Nucleus accumbens (tissue), 56 donors: ENCODE data around the gene DPPA4.

Experiments used
- DNase-seq, 56 donors: peaks; one replicate each; lab custom pipeline; 2025; lab: John Stamatoyannopoulos, UW

Gene DPPA4

DNA sequence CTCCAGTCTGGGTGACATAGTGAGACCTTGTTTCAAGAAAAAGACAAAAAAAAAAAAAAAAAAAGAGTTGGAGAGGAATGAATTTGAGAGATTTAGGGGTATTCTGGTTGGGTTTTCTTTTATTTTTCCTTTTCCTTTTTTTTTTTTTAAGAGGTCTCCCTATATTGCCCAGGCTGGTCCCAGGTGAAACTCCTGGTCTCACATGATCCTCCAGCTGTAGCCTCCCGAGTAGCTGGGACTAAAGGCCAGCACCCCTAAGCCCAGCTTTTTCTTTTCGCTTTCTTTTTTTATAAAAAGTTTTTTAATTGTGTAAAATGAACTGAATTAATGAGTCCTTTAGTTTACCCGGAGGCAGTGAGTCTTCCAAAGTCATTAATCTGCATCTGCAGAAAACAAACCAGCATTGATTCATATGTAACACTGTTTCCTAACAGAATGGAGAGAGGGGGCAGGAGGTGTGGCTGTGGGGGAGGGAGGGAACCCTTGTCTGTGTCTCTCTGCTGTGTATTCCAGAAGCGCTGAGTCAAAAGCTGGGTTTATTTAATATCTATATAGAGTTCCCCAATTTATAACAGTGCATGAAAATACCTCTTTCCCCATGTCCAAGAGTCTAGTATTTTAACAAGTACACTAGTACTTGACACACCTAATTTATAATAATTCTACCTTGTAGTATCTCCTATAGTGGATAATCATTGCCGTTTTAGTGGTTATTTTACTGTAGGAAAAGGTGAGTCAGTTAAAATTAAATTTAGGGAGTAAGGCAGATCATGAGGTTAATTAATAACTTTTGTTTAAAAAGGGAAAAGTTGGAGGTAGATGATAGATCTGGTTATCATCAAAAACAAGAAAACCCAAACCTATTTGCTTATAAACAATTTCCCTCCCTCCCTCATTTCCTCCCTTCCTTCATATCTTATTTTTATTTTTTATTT lies 2.6 kb upstream of the DPPA4 start:
- DNase-seq: no peak

DNA sequence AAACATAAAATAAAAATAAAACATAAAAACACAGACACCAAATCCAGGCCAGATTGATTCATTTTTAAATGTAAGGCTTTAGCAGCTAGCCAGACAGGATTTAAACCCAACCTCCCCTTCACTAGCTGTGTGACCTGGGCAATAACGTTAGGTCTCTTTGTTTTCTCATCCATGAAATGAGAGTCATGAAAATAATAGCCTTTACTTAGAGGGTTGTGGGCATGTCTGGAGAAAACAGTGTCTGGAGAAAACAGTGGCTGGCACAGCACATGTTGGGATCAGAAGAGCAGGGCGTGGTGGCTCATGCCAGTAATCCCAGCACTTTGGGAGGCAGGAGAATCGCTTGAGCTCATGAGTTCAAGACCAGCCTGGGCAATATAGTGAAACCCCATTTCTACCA lies 1.9 kb upstream of the DPPA4 start:
- no peak for DNase-seq

DNA sequence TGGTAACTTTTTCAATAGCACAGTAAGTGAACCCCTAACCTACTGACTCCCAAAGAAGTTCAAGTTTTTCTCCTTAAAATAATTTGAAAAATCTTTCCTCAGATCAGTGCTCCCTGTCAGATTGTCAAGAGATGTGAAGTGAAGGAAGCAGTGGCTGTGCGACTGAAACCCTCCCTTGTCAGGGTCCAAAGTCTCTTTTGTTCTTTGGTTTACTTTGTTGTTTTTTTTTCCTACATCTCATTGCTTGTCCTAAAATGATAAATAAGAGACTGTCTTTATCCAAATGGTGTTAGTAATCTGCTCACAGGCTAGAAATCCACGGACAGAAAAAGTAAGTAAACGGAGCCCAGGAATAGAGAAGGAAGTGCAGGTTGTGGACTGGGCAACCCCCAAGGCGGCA lies 976 bp upstream of the DPPA4 start:
- DNase-seq: no peak

DNA sequence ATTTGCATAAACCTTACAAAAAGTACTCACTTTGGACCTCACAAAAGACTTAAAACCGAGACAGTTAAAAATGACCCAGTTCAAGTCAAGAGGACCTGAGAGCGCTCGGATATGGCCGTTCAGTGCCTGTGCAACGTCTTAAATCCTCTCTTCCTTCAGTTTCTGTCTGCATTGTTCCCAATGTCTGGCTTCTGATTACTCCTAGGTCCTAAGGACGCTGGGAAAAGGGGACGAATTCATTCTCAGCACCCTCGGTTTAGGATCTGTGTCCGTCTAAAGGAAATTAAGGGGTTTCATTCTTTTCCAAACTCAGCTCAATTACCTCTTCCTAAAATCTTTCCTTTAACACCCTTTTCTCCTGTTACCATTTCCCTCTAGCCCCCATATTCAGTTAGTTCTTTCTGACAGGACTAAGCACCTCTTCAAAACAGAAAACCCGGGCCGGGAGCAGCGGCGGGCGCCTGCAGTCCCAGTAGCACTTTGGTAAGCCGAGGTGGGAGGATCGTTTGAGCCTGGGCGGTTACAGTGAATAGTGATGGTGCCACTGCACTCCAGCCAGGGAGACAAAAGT lies 970 bp downstream of the DPPA4 start:
- DNase-seq: no peak

DNA sequence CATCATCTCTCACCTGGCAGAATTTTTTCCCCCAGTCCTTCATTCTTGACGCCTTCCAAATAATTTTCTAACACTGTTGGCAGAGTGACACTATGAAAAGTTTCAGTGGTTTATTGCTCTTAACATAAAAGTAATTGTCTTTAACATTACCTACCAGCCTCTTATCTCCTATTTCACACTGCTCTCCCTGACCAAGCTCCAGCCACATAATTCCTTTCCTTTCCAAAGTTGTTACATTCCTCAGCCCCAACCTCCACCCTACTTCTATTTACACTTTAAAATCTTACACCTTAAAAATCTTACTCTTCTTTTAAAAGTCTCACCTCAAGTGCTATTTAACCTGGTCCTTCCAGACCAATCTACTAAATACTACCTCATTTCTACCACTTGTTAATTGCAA lies 2.8 kb downstream of the DPPA4 start:
- DNase-seq: no peak

DNA sequence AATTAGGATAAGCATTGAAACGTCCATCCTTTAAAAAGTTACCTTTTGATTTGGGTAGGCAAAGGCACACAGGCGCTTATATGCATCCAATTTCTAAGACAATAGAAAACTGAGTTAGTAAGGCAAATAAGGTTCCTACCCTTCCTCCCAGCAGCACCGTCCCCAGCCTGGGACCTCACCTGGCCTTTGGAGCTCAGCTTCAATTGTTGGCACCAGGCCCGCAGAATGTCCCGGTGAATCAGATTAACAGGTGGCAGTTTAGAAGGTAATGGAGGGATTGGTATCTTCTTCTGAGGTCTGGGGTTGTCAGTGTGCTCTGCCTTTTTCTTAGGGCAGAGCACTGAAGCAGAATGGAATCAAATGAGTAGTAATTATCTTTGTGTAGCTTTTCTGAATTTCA lies 5.7 kb downstream of the DPPA4 start:
- no peak for DNase-seq

DNA sequence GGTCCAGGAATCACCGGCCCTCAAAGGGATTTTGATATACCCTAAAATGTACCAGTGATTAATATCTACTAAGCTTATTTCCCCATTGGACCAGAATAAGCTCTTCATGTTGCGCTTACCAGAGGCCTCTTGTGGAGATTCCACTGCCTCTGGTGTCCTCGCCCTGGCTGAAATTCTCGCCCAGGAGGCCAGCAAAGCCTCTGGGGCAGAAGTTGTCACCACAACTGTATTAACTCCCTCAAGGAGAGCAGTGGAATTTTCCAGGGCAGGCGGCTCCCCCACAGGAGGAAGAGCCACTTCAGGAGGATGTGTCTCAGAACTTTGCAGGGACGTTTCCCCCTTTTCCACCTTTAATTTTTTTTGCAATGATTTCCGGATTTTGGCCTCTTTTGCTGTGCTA lies 6.9 kb downstream of the DPPA4 start:
- DNase-seq: no peak

DNA sequence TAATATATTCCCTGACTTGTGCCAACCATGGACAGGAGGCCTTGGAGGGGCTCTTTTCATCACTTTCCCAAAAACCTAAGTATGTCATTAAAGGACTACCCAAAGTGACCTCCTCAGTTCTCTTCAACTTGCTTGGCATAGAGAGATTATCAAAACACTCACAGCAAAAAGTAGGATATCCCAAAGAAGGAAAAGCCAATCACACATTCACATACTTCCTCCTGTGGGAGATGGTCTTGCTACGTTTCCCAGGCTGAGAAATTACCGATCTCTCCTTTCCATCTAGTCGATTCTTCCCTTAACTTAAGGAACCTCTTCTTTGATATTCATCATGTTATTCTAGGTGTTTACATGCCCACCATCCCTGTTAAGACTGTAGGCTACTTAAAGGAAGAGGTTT lies 9.1 kb downstream of the DPPA4 start:
- no peak for DNase-seq

DNA sequence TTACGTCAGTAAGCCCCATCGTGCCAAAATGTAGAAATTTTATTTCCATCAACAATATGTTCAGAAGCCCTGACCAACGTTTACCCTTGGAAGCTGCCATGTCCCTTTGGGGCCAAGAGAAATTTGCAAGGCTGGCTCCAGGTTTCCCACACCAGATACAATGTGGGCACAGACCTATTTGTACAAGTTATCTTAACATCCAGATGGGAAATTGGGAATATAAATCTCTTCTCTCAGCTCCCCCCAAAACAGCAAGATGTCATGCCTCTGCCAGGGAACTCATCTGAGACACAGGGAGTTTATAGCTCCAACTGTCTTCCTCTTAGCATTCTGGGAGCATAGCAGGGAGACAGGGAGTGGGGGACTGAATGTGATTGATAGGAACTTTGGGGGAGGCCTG lies 11.7 kb downstream of the DPPA4 start:
- DNase-seq: no peak

DNA sequence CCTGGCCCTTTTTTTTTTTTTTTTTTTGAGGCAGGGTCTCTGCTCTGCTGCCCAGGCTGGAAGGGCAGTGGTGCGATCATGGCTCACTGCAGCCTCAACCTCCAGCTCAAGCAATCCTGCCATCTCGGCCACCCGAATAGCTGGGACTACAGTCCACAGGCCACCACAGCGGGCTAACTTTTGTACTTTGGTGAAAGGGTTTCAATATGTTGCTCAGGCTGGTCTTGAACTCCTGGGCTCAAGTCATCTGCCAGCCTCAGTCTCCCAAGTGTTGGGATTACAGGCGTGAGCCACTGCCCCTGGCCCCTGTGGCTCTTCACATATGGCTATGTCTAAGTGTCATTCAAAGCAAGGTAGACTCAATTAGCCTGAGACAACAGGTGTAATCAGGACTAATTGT lies 12.2 kb downstream of the DPPA4 start:
- DNase-seq: no peak

DNA sequence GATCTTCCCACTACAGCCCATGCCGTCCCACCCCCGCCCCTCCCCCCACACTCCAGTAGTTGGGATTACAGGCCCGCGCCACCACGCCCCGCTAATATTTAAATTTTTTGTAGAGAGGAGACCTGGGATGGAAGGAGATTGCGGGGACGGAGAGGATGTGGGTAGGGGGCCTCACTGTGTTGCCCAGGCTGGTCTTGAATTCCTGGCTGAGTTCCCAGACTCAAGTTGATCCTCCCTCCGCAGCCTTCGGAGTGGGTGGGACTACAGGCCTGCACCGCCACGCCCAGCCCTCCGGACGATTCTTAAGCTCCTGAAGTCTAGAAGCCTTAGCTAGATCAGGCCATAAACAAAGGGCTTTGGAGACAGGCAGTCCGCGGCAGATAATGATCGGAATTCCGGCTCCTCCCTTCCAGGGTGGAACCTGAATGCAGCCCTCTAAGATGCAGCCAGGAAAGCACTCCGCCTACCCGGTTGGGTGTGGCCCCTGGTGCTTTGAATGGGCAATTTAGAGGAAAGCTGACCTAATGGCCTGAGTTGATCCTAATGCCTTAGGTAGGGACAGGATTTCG lies 21.1 kb downstream of the DPPA4 start, which contains the start of gene DPPA2:
DPPA2 (minus strand) TSS at position 356 of the 569 bp plus-strand sequence. CDS start 1,975 bp downstream, outside the sequence.
- DNase-seq: no peak

DNA sequence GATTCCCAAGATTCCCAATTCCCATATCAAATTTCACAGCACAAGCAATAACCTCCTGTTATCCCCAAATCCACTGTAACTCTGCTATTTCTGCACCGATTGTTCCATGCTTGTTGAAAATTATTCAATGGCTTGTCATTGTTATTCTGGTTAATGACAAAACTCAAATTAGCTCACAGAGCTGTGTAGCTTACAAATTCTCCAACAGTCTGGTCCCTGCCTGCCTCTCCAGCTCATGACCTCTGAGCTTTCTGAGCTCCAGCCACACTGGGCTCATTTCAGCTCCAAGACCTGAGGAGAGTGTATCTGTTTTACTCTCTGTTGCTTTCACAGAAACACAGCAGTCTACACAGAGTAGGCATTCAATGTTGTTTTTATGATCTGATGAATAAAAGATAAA lies 24.3 kb downstream of the DPPA4 start:
- no peak for DNase-seq

DNA sequence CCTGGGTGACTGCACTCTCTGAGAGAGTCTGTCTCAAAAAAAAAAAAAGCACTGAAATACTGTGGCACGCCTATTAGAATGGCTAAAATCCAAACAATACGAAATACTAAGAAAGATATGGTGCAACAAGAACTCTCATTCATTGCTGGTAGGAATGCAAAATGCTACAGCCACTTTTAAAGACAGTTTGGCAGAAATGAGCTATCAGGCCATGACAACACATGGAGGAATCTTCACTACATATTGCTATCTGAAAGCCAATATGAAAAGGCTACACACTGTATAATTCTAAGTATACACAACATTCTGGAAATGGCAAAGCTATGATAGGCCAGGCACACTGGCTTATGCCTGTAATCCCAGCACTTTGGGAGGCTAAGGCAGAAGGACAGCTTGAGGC lies 39.9 kb downstream of the DPPA4 start:
- DNase-seq: no peak

DNA sequence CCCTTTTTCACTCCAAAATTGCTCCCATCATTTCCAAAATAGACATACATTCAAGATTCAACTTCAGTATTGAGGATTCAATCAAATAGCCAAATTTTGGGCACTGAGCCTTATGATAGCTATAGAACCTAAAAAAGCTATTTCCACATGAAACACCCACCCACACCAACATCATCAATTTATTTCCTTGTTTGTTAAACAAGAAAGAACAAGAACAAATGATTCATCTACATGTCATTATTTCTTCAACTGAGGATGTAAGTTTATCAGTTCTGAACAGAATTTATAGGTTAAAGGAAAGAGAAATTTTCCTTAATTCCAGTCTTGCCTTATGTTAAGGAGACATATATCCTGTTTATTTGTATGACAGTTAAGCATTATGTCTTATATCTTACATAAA lies 53.3 kb downstream of the DPPA4 start:
- no peak for DNase-seq

DNA sequence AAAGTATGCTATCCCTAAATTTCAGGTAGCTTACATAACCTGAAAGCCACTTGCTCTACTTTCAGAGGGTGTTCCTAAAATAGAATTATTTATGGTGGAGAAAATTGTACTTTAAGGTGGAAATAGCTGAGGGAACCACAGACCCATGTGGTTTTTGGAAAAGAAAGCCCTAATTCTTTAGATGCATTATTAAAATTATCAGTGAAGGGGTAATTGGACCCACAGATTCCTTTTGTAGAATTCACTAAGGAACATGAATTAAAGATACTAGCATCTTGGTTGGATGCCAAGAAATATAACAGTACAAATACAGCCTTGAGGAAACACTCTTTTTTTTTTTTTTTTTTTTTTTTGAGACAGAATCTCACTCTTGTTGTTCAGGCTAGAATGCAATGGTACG lies 58.8 kb downstream of the DPPA4 start:
- DNase-seq: no peak

DNA sequence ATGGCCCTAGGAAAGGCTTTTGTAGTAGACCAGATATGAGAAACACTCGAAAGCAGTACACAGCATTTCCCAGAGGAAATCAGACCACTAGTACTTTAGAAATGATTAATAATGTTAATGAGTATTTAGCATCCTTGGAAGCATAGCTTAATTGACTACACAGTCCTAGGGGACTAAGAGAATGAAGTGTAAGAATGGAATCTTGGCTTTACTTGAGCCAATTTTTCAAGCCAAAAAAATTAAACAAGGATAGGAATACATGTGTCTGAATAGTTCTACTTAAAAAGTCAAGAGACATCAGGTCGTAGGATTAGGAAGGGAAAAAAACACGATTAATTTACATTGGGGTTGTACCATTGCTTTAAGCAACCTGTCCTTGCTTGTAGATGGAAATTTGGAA lies 59.2 kb downstream of the DPPA4 start:
- no peak for DNase-seq
